HL-60 (cell line): ENCODE measurements around the gene ESRRA.

ENCODE experiments used
- DNase-seq, 2 experiments: peaks; one replicate each; pipeline ENCODE4 v3.0.0-alpha.2; 2010 to 2020; ENCODE audit warnings: low read depth in 1 of 2, low spot score in 1 of 2
- H3K27ac ChIP-seq: fragments of 250-450 bp; sonication (Bioruptor Pico); replicated peaks from 2 replicates; pipeline ENCODE4 v1.5.1; 2020; ENCODE audit warnings: mild to moderate bottlenecking, moderate library complexity
- H3K27me3 ChIP-seq: fragments of 250-450 bp; sonication (Bioruptor Pico); 2 replicates; pipeline ENCODE4 v1.5.1; 2021; ENCODE audit warnings: mild to moderate bottlenecking, moderate library complexity; ENCODE audit not compliant: insufficient read depth, poor library complexity, severe bottlenecking
- H3K4me3 ChIP-seq: replicated peaks from 2 replicates; pipeline ENCODE4 v1.5.1; 2011; ENCODE audit warnings: mild to moderate bottlenecking, control low read depth, low read length; ENCODE audit not compliant: insufficient read depth
- CTCF ChIP-seq: IDR thresholded peaks from one replicate; pipeline ENCODE4 v1.5.1; 2011; ENCODE audit warnings: low read length, control low read depth, inconsistent platforms; ENCODE audit not compliant: insufficient read depth
- GABPA ChIP-seq: IDR thresholded peaks from 2 replicates; pipeline ENCODE4 v1.6.1; 2012; ENCODE audit warnings: low read depth
- POLR2AphosphoS5 ChIP-seq: IDR thresholded peaks from 2 replicates; pipeline ENCODE4 v1.6.1; 2012; ENCODE audit warnings: low read depth
- REST ChIP-seq: IDR thresholded peaks from 2 replicates; pipeline ENCODE4 v1.6.1; 2012; ENCODE audit warnings: low read depth; ENCODE audit not compliant: insufficient replicate concordance
- SPI1 ChIP-seq: IDR thresholded peaks from 2 replicates; pipeline ENCODE4 v1.6.1; 2012; ENCODE audit warnings: low read depth, mild to moderate bottlenecking, borderline replicate concordance

Gene ESRRA

GRCh38 chr11:64296830-64297698 is 8.3 kb upstream of the ESRRA start:
- no peak for DNase-seq
- TF ChIP-seq SPI1 (no peak), REST (no peak)
- no peak overlapping the region for H3K27ac ChIP-seq
- H3K4me3 ChIP-seq = no peak overlapping the region
- peaks cover 81% of the 10 kb centered on the region for H3K27me3 ChIP-seq

- DNase-seq = peak in 1 of 2 experiments; percentile 69
- TF ChIP-seq POLR2AphosphoS5 = no peak
- no peak for TF ChIP-seq REST
- no peak for TF ChIP-seq CTCF
- TF ChIP-seq GABPA = no peak
- no peak for TF ChIP-seq SPI1
- Histone ChIP-seq H3K4me3 (no peak overlapping the region), H3K27me3 (peaks cover 74% of the 10 kb centered on the region), H3K27ac (no peak overlapping the region)
These were observed 7.5 kb upstream of the ESRRA start for GRCh38 chr11:64297699-64298358.

- Histone ChIP-seq H3K27ac (no peak overlapping the region), H3K27me3 (peaks cover 61% of the 10 kb centered on the region), H3K4me3 (no peak overlapping the region)
- no peak for TF ChIP-seq REST
- TF ChIP-seq GABPA = no peak
- TF ChIP-seq SPI1 = no peak
- no peak for TF ChIP-seq POLR2AphosphoS5
- TF ChIP-seq CTCF = no peak
- DNase-seq = no peak
These were observed 6.1 kb upstream of the ESRRA start for GRCh38 chr11:64298966-64299846.
